ENCODE data around the gene ZNF425.

Gene ZNF425

GRCh38 chr7:149077594-149077993, 48.5 kb downstream of the ZNF425 start:
- Histone ChIP-seq H3F3A (ENCODE audit: insufficient read depth) (0 out of 2 replicates have a peak, but pooled peaks cover 4% of the 10 kb centered on the region), H3K79me2 (ENCODE audit: insufficient read depth, low read length) (peaks cover 9% of the 10 kb centered on the region; the same call in 1 of the 2 replicates), H2AFZ (ENCODE audit: low read depth, low read length, severe bottlenecking) (no peak overlapping the region), H3K36me3 (ENCODE audit: low read length) (peaks cover 4% of the 10 kb centered on the region; the same call in 1 of the 2 replicates), H3K4me2 (ENCODE audit: low read depth, low read length, poor library complexity, severe bottlenecking) (no peak overlapping the region), H3K4me3 (ENCODE audit: insufficient read depth, low read length, poor library complexity, severe bottlenecking) (no peak overlapping the region), H3K27me3 (ENCODE audit: low read length) (no peaks in the 10 kb centered on the region), H4K20me1 (ENCODE audit: low read depth, low read length) (no peaks in the 10 kb centered on the region), H3K9me3 (ENCODE audit: insufficient read depth, low read length) (no peaks in the 10 kb centered on the region), H3K9ac (ENCODE audit: low read length) (no peak overlapping the region), H3K27ac (ENCODE audit: low read depth, low read length) (no peak overlapping the region), H3K9me2 (replicated peaks; ENCODE audit: insufficient read depth, low read length) (no peaks in the 10 kb centered on the region)
- no peak for TF ChIP-seq EZH2phosphoT487 (conservative IDR thresholded peaks at IDR 0.05; ENCODE audit: low read length)
- TF ChIP-seq CTCF (IDR thresholded peaks at IDR 0.05; ENCODE audit: insufficient read depth, low read length, poor library complexity, severe bottlenecking): no peak

- H3F3A ChIP-seq (ENCODE audit: insufficient read depth): no peaks in the 10 kb centered on the region
- H2AFZ ChIP-seq (ENCODE audit: low read depth, low read length, severe bottlenecking): no peak overlapping the region
- no peak overlapping the region for H3K9ac ChIP-seq (ENCODE audit: low read length)
- no peaks in the 10 kb centered on the region for H4K20me1 ChIP-seq (ENCODE audit: low read depth, low read length)
- no peaks in the 10 kb centered on the region for H3K27me3 ChIP-seq (ENCODE audit: low read length)
- TF ChIP-seq EZH2phosphoT487 (conservative IDR thresholded peaks at IDR 0.05; ENCODE audit: low read length) (no peak), CTCF (IDR thresholded peaks at IDR 0.05; ENCODE audit: insufficient read depth, low read length, poor library complexity, severe bottlenecking) (no peak)
- H3K36me3 ChIP-seq (ENCODE audit: low read length): peaks cover 4% of the 10 kb centered on the region; the same call in 1 of the 2 replicates
- no peak overlapping the region for H3K4me3 ChIP-seq (ENCODE audit: insufficient read depth, low read length, poor library complexity, severe bottlenecking)
- no peaks in the 10 kb centered on the region for H3K9me3 ChIP-seq (ENCODE audit: insufficient read depth, low read length)
- H3K9me2 ChIP-seq (replicated peaks; ENCODE audit: insufficient read depth, low read length): no peaks in the 10 kb centered on the region
- no peak overlapping the region for H3K27ac ChIP-seq (ENCODE audit: low read depth, low read length)
- peaks cover 2% of the 10 kb centered on the region; the same call in 1 of the 2 replicates for H3K79me2 ChIP-seq (ENCODE audit: insufficient read depth, low read length)
- no peak overlapping the region for H3K4me2 ChIP-seq (ENCODE audit: low read depth, low read length, poor library complexity, severe bottlenecking)
Observed at GRCh38 chr7:149075286-149075685, 50.8 kb downstream of the ZNF425 start.

GRCh38 chr7:149074116-149074885, 51.8 kb downstream of the ZNF425 start:
- Histone ChIP-seq H3K27me3 (ENCODE audit: low read length) (no peaks in the 10 kb centered on the region), H2AFZ (ENCODE audit: low read depth, low read length, severe bottlenecking) (no peak overlapping the region), H3K9me3 (ENCODE audit: insufficient read depth, low read length) (no peaks in the 10 kb centered on the region), H3K36me3 (ENCODE audit: low read length) (peaks cover 4% of the 10 kb centered on the region; the same call in 1 of the 2 replicates), H3K9me2 (replicated peaks; ENCODE audit: insufficient read depth, low read length) (no peaks in the 10 kb centered on the region), H3F3A (ENCODE audit: insufficient read depth) (no peaks in the 10 kb centered on the region), H3K79me2 (ENCODE audit: insufficient read depth, low read length) (no peaks in the 10 kb centered on the region), H3K4me3 (ENCODE audit: insufficient read depth, low read length, poor library complexity, severe bottlenecking) (no peak overlapping the region), H4K20me1 (ENCODE audit: low read depth, low read length) (no peaks in the 10 kb centered on the region), H3K4me2 (ENCODE audit: low read depth, low read length, poor library complexity, severe bottlenecking) (no peak overlapping the region), H3K9ac (ENCODE audit: low read length) (no peak overlapping the region), H3K27ac (ENCODE audit: low read depth, low read length) (no peak overlapping the region)
- TF ChIP-seq EZH2phosphoT487 (conservative IDR thresholded peaks at IDR 0.05; ENCODE audit: low read length): no peak
- no peak for TF ChIP-seq CTCF (IDR thresholded peaks at IDR 0.05; ENCODE audit: insufficient read depth, low read length, poor library complexity, severe bottlenecking)

All from SU-DHL-6 (cell line).